ENCODE results near the gene NEFH. TPM values are rescaled to one million over a fixed set of nuclear protein-coding genes. Genes with fewer than 3 reads are reported as not detected.

Gene NEFH
- total and polyA plus RNA-seq, 2 donors (not counting 3 experiments of a cell fraction or from before 2014, with no cell fraction given) = 0.09 to 0.59 TPM

GRCh38 chr22:29512031-29512430, 32.0 kb downstream of the NEFH start:
- intact Hi-C loops (cut with micrococcal nuclease) = no loop called here

More at GRCh38 chr22:29512031-29512430, 32.0 kb downstream of the NEFH start:
- ChIA-PET POLR2A (no interaction called here), CTCF (interaction anchor here (0.6 to 2.2 kb wide), 6 partner anchors 9 to 671 kb away, joined by 3 to 8 read pairs (median 3); partner anchors contain the start of gene THOC5)
- TF ChIP-seq FOS (IDR thresholded peaks at IDR 0.05; ENCODE audit: borderline replicate concordance, insufficient read depth, low read length) (no peak), POLR2AphosphoS5 (IDR thresholded peaks at IDR 0.05; ENCODE audit: insufficient read depth, low read depth, low read length) (no peak), MAX (IDR thresholded peaks at IDR 0.05; ENCODE audit: insufficient read depth, insufficient read length) (no peak), CTCF (IDR thresholded peaks at IDR 0.05; ENCODE audit: extremely low read depth in 1 of 2, insufficient read depth in 1 of 2, low read depth in 1 of 2, low read length in 2 of 2) (no peak), JUN (IDR thresholded peaks at IDR 0.05; ENCODE audit: borderline replicate concordance, insufficient read depth, insufficient read length, low read depth) (no peak), EZH2 (IDR thresholded peaks at IDR 0.05; ENCODE audit: borderline replicate concordance, low read depth, low read length, severe bottlenecking) (no peak), GATA2 (IDR thresholded peaks at IDR 0.05; ENCODE audit: insufficient read depth, insufficient read length, low read depth, low read length) (no peak), MYC (IDR thresholded peaks at IDR 0.05; ENCODE audit: low read depth, low read length) (no peak), POLR2A (IDR thresholded peaks at IDR 0.05; ENCODE audit: low read depth, low read length) (no peak)
- H3K79me2 ChIP-seq (ENCODE audit: control insufficient read depth, insufficient read depth, low read length) = no peaks in the 10 kb centered on the region
- peaks cover 23 to 47% of the 10 kb centered on the region in 2 experiments for H3K36me3 ChIP-seq (ENCODE audit: control insufficient read depth in 2 of 2, extremely low read depth in 1 of 2, insufficient read depth in 2 of 2, low read length in 2 of 2)
- FAIRE-seq = no peak
- H3K4me3 ChIP-seq (replicated peaks in 1 of 3; ENCODE audit: insufficient read depth in 1 of 3, low read depth in 1 of 3, low read length in 3 of 3) = no peak overlapping the region
- no peaks in the 10 kb centered on the region for H3K9me3 ChIP-seq (replicated peaks; ENCODE audit: control insufficient read depth, insufficient read depth, low read length)
- H4K20me1 ChIP-seq (replicated peaks; ENCODE audit: control insufficient read depth, extremely low read depth, insufficient read depth, low read length) = no peaks in the 10 kb centered on the region
- dilution Hi-C loops (cut with MboI; ENCODE audit: extremely low pct_ligation_motif_present, low sequenced_read_pairs) = no loop called here
- no peaks in the 10 kb centered on the region for H3K27me3 ChIP-seq (ENCODE audit: control insufficient read depth in 2 of 2, insufficient read depth in 2 of 2, low read length in 2 of 2)
- no peak overlapping the region for H3K9ac ChIP-seq (replicated peaks; ENCODE audit: extremely low read depth, insufficient read depth, low read length)
- H3K9me1 ChIP-seq (replicated peaks; ENCODE audit: control insufficient read depth, extremely low read depth, insufficient read depth, low read length) = no peaks in the 10 kb centered on the region
- H3K4me2 ChIP-seq (ENCODE audit: insufficient read depth, low read length) = no peak overlapping the region
- no TSS peak for BruUV-seq (replicated peaks)
- H2AFZ ChIP-seq (ENCODE audit: low read depth, low read length) = no peak overlapping the region
- H3K27ac ChIP-seq (ENCODE audit: insufficient read depth, low read depth, low read length) = no peak overlapping the region
- DNase-seq (ENCODE audit: low read depth, low spot score) = no peak
- no peaks in the 10 kb centered on the region for H3K4me1 ChIP-seq (ENCODE audit: control insufficient read depth, extremely low read depth, insufficient read depth, low read length)
